ENCODE measurements around the gene LARP4.
"Not testable (repeated sequence)": the region's sequence is repeated elsewhere in the genome, so short reads cannot be mapped to it uniquely, and the experiment has no call there.

LARP4 gene

DNA sequence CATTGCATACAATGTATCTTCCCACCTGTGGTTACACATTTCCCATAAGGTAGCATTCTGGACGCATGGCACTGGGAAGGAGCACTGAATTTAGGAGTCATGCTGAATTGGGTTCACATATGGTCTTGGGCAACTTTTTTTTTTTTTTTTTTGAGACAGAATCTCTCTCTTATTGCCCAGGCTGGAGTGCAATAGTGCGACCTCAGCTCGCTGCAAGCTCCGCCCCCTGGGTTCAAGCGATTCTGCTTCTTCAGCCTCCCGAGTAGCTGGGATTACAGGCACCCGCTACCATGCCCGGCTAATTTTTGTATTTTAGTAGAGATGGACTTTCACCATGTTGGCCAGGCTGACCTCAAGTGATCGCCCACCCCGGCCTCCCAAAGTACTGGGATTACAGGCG lies 117.4 kb downstream of the LARP4 start:
- H3K36me3 ChIP-seq (ENCODE audit: insufficient read depth, low read length): no peaks in the 10 kb centered on the region
- peaks cover 5% of the 10 kb centered on the region for H3K4me1 ChIP-seq (ENCODE audit: control insufficient read depth, insufficient read depth, low read length)
- no peak overlapping the region for H3K9ac ChIP-seq (ENCODE audit: low read depth, low read length)
- no peak overlapping the region for H3K4me3 ChIP-seq (ENCODE audit: low read length)
- H3K27me3 ChIP-seq (ENCODE audit: control insufficient read depth, insufficient read depth, low read length): no peaks in the 10 kb centered on the region
- no peaks in the 10 kb centered on the region for H3K9me3 ChIP-seq (replicated peaks; ENCODE audit: low read length)
- no peak overlapping the region for H3K4me2 ChIP-seq (ENCODE audit: low read length)

DNA sequence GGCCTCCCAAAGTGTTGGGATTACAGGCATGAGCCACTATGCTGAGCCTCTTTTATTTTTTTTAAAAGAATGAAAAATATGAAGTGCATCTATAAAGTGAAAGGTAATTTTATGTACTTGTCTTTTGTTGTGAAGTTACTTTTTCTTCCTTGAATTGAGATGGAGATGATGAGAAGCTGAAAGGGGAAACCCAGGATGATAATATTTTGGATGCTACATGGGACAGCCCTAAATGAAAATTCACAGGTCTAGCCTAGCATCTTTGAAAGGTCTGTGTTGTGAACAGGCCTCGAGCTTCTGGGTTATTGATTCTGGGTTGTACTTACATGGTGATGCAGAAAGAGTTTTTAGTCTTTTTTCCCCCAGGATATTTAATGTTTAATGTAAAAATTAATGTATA lies 118.7 kb downstream of the LARP4 start:
- no peak overlapping the region for H3K9ac ChIP-seq (ENCODE audit: low read depth, low read length)
- H3K4me3 ChIP-seq (ENCODE audit: low read length): no peak overlapping the region
- no peaks in the 10 kb centered on the region for H3K9me3 ChIP-seq (replicated peaks; ENCODE audit: low read length)
- H3K4me2 ChIP-seq (ENCODE audit: low read length): no peak overlapping the region
- peaks cover 5% of the 10 kb centered on the region for H3K4me1 ChIP-seq (ENCODE audit: control insufficient read depth, insufficient read depth, low read length)
- no peaks in the 10 kb centered on the region for H3K36me3 ChIP-seq (ENCODE audit: insufficient read depth, low read length)
- no peaks in the 10 kb centered on the region for H3K27me3 ChIP-seq (ENCODE audit: control insufficient read depth, insufficient read depth, low read length)

DNA sequence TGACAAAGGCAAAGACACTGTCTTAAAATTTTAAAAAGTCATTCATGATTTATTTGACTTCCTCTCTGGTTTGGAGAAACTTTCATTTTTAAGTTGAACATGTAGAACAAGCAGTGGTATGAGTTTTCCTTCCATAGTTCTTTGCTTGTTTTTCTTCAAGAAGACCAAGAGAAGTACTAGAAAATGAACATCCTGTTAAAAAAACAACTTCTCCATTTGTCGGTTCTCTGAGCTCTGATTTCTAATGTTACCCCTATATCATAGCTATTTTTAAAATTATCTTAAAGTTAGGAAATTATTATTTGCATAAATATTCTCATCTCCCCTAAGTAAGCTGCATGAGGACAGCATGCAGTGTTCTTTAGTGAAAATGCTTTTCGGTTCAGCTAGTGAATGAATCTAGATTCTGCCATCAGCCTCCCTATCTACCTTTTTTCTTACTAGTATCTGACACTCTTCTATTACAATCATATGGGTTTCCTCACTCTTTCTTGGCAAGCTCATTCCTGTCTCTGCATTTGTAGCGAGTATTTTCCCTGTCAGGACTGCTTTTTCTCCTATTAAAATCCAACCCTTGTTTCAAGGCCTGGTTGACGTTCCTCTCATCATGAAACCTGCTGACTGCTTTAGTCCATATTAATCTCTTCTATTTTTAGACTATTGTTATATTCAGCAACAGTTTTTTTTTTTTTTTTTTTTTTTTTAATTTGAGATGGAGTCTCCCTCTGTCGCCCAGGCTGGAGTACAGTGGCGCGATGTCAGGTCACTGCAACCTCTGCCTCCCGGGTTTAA lies 119.9 kb downstream of the LARP4 start:
- H3K4me2 ChIP-seq (ENCODE audit: low read length): no peak overlapping the region
- H3K9ac ChIP-seq (ENCODE audit: low read depth, low read length): no peak overlapping the region
- H3K27me3 ChIP-seq (ENCODE audit: control insufficient read depth, insufficient read depth, low read length): no peaks in the 10 kb centered on the region
- no peaks in the 10 kb centered on the region for H3K36me3 ChIP-seq (ENCODE audit: insufficient read depth, low read length)
- no peak overlapping the region for H3K4me3 ChIP-seq (ENCODE audit: low read length)
- H3K4me1 ChIP-seq (ENCODE audit: control insufficient read depth, insufficient read depth, low read length): peaks cover 5% of the 10 kb centered on the region
- no peaks in the 10 kb centered on the region for H3K9me3 ChIP-seq (replicated peaks; ENCODE audit: low read length)

DNA sequence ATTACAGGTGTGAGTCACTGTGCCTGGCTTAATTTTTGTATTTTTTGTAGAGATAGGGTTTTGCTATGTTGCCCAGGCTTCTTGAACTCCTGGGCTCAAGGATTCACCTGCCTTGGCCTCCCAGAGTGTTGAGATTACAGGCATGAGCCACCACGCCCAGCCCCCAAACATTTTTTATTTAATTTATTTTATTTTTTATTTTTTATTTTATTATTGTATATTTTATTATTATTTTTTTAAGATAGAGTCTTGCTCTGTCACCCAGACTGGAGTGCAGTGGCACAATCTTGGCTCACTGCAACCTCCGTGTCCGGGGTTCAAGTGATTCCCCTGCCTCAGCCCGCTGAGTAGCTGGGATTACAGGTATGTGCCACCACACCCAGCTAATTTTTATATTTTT lies 121.1 kb downstream of the LARP4 start:
- H3K4me3 ChIP-seq (ENCODE audit: low read length); H3K9ac ChIP-seq (ENCODE audit: low read depth, low read length); H3K36me3 ChIP-seq (ENCODE audit: insufficient read depth, low read length); H3K9me3 ChIP-seq (replicated peaks; ENCODE audit: low read length); H3K27me3 ChIP-seq (ENCODE audit: control insufficient read depth, insufficient read depth, low read length); H3K4me2 ChIP-seq (ENCODE audit: low read length); H3K4me1 ChIP-seq (ENCODE audit: control insufficient read depth, insufficient read depth, low read length): not testable (repeated sequence)

DNA sequence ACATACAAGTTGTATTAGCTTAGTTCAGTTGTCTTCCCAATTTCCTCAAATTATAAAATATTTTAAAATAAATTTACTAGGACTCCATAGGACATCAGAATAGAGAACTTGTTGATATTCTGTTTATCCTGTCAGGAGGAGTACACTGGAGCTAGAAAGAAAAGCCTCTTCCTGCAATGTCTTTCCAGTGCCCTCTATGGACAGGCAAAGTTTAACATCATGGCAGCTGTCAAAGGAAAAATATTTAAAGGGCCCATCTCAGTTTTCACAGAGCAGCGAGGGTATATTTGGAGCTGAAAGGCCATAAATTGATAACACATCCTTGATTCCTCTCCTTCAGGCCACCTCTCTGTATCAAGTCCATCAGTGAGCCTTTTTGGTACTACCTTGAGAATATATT lies 123.1 kb downstream of the LARP4 start:
- no peaks in the 10 kb centered on the region for H3K4me1 ChIP-seq (ENCODE audit: control insufficient read depth, insufficient read depth, low read length)
- H3K9ac ChIP-seq (ENCODE audit: low read depth, low read length): no peak overlapping the region
- H3K4me3 ChIP-seq (ENCODE audit: low read length): no peak overlapping the region

DNA sequence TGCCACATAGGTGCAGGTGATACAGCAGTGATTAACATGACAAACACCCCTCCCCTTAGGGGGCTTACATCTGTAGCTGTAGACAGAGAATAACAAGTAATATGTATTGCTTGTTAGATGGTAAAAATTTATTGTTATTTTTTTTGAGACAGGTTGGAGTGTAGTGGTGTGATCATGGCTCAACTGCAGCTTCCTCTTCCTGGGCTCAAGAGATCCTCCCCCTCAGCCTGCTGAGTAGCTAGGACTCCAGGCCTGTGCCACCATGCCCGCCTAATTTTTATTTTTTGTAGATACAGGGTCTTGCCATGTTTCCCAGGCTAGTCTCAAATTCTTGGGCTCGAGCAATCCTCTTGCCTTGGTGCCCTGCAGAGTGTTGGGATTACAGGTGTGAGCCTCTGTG lies 123.9 kb downstream of the LARP4 start:
- Histone ChIP-seq H3K4me1 (ENCODE audit: control insufficient read depth, insufficient read depth, low read length) (no peaks in the 10 kb centered on the region), H3K9me3 (replicated peaks; ENCODE audit: low read length) (no peaks in the 10 kb centered on the region), H3K9ac (ENCODE audit: low read depth, low read length) (no peak overlapping the region), H3K4me3 (ENCODE audit: low read length) (no peak overlapping the region), H3K4me2 (ENCODE audit: low read length) (no peak overlapping the region), H3K36me3 (ENCODE audit: insufficient read depth, low read length) (no peaks in the 10 kb centered on the region), H3K27me3 (ENCODE audit: control insufficient read depth, insufficient read depth, low read length) (no peaks in the 10 kb centered on the region)

More for the DNA sequence above, 123.1 kb downstream of the LARP4 start:
- Histone ChIP-seq H3K4me2 (ENCODE audit: low read length) (no peak overlapping the region), H3K36me3 (ENCODE audit: insufficient read depth, low read length) (no peaks in the 10 kb centered on the region), H3K9me3 (replicated peaks; ENCODE audit: low read length) (no peaks in the 10 kb centered on the region), H3K27me3 (ENCODE audit: control insufficient read depth, insufficient read depth, low read length) (no peaks in the 10 kb centered on the region)

DNA sequence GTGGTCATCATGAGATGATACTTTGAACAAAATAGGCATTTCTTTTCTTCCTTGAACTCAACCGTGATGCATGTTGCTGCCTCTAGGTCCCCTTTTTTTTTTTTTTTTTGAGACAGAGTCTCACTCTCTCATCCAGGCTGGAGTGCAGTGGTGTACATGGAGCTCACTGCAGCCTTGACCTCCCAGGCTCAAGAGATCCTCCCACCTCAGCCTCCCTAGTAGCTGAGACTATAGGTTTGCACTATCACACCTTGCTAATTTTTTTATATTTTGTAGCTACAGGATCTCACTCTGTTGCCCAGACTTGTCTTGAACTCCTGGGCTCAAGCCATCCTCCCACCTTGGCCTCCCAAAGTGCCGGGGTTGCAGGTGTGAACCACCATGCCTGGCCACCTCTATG lies 124.7 kb downstream of the LARP4 start:
- H3K4me2 ChIP-seq (ENCODE audit: low read length): no peak overlapping the region
- no peaks in the 10 kb centered on the region for H3K27me3 ChIP-seq (ENCODE audit: control insufficient read depth, insufficient read depth, low read length)
- no peaks in the 10 kb centered on the region for H3K4me1 ChIP-seq (ENCODE audit: control insufficient read depth, insufficient read depth, low read length)
- no peaks in the 10 kb centered on the region for H3K36me3 ChIP-seq (ENCODE audit: insufficient read depth, low read length)
- no peak overlapping the region for H3K9ac ChIP-seq (ENCODE audit: low read depth, low read length)
- no peaks in the 10 kb centered on the region for H3K9me3 ChIP-seq (replicated peaks; ENCODE audit: low read length)
- H3K4me3 ChIP-seq (ENCODE audit: low read length): no peak overlapping the region

DNA sequence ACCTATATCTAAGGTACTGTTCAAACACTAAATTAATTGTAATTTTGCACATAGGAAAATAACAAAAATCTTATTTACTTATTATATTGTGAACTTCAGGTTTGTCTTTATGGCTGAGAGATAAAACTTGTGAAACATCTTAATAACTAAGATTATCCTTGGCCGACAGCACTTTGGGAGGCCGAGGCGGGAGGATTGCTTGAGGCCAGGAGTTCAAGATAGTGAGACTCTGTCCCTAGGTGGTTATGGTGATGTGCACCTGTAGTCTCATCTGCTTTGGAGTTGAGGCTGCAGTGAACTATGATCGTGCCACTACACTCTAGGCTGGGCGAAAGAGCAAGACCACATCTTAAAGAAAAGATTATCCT lies 126.7 kb downstream of the LARP4 start:
- Histone ChIP-seq H3K36me3 (ENCODE audit: insufficient read depth, low read length) (no peaks in the 10 kb centered on the region), H3K4me2 (ENCODE audit: low read length) (no peak overlapping the region), H3K9ac (ENCODE audit: low read depth, low read length) (no peak overlapping the region), H3K4me1 (ENCODE audit: control insufficient read depth, insufficient read depth, low read length) (peaks cover 7% of the 10 kb centered on the region), H3K9me3 (replicated peaks; ENCODE audit: low read length) (no peaks in the 10 kb centered on the region), H3K27me3 (ENCODE audit: control insufficient read depth, insufficient read depth, low read length) (no peaks in the 10 kb centered on the region), H3K4me3 (ENCODE audit: low read length) (no peak overlapping the region)

DNA sequence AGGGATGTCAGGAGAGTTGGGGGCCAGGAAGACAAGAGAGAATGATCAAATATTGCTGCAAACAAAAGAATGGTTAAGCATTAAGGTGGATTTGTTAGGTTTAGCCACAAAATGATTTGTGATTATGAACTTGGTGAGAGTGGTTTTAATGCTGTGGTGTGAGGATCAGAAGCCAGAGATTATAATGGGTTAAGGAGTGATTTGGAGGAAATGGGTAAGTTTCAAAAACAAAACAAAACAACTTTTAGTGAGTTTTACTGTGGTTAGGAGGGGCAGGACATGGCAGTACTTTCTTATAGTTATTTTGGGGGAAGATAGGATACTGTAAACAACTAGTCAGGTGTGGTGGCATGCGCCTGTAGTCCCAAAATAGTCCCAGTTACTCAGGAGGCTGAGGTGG lies 128.1 kb downstream of the LARP4 start:
- H3K9me3 ChIP-seq (replicated peaks; ENCODE audit: low read length): no peaks in the 10 kb centered on the region
- no peaks in the 10 kb centered on the region for H3K36me3 ChIP-seq (ENCODE audit: insufficient read depth, low read length)
- no peak overlapping the region for H3K4me3 ChIP-seq (ENCODE audit: low read length)
- peaks cover 22% of the 10 kb centered on the region for H3K4me1 ChIP-seq (ENCODE audit: control insufficient read depth, insufficient read depth, low read length)
- no peak overlapping the region for H3K9ac ChIP-seq (ENCODE audit: low read depth, low read length)
- no peaks in the 10 kb centered on the region for H3K27me3 ChIP-seq (ENCODE audit: control insufficient read depth, insufficient read depth, low read length)
- H3K4me2 ChIP-seq (ENCODE audit: low read length): no peak overlapping the region

DNA sequence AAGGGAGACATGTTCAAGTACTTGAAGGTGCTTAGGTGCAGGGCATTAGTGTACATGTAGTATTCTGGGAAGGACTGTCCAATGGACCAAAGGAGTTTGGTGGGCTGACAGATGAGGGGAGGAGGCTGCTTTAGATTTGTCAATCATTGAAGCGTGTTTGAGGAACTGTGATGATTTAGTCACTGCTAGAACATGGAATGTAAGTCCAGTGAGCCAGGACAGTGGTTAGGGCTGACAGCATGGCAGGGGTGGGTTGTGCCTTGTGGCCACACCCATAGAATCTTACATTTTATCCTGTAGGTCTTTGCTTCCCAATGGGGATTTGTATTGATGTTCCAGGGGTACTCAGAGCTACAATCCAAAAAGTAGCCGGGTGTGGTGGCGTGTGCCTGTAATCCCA lies 128.7 kb downstream of the LARP4 start:
- H3K4me3 ChIP-seq (ENCODE audit: low read length): no peak overlapping the region
- no peak overlapping the region for H3K9ac ChIP-seq (ENCODE audit: low read depth, low read length)
- H3K36me3 ChIP-seq (ENCODE audit: insufficient read depth, low read length): no peaks in the 10 kb centered on the region
- no peaks in the 10 kb centered on the region for H3K9me3 ChIP-seq (replicated peaks; ENCODE audit: low read length)
- peak overlapping the region; percentile 21 for H3K4me2 ChIP-seq (ENCODE audit: low read length)
- no peaks in the 10 kb centered on the region for H3K27me3 ChIP-seq (ENCODE audit: control insufficient read depth, insufficient read depth, low read length)
- peaks cover 27% of the 10 kb centered on the region for H3K4me1 ChIP-seq (ENCODE audit: control insufficient read depth, insufficient read depth, low read length)

Measured in skeletal muscle satellite cell (primary cell).